GM19467 (cell line): Measurements from ENCODE around the gene GIN1.
"Not testable (repeated sequence)": the region's sequence is repeated elsewhere in the genome, so short reads cannot be mapped to it uniquely, and the experiment has no call there.

ENCODE experiments used
- ATAC-seq: cut with Tn5 transposase; IDR thresholded peaks from one replicate; pipeline ENCODE4 v1.9.1; 2021; ENCODE audit warnings: mild to moderate bottlenecking, moderate library complexity; ENCODE audit not compliant: unreplicated experiment

The GIN1 gene, protein sequence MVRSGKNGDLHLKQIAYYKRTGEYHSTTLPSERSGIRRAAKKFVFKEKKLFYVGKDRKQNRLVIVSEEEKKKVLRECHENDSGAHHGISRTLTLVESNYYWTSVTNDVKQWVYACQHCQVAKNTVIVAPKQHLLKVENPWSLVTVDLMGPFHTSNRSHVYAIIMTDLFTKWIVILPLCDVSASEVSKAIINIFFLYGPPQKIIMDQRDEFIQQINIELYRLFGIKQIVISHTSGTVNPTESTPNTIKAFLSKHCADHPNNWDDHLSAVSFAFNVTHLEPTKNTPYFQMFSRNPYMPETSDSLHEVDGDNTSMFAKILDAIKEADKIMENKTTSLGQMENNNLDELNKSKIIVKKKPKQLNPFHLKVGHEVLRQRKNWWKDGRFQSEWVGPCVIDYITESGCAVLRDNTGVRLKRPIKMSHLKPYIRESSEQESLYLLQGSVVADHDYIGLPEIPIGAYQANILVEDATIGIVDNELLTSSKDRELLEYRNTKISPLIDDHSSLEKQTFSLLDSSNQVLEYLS

GRCh38 chr5:103119765-103120606, at the start of gene GIN1, which contains the start of gene PPIP5K2:
Gene GIN1 (minus strand): TSS chr5:103120138. CDS start chr5:103108707, 11,431 bp downstream.
Gene PPIP5K2 (plus strand): TSS chr5:103120301. CDS start chr5:103129590, 9,289 bp downstream.
- peak; percentile 92 for ATAC-seq

GRCh38 chr5:103166706-103167105, 46.8 kb upstream of the GIN1 start:
- ATAC-seq = no peak

DNA sequence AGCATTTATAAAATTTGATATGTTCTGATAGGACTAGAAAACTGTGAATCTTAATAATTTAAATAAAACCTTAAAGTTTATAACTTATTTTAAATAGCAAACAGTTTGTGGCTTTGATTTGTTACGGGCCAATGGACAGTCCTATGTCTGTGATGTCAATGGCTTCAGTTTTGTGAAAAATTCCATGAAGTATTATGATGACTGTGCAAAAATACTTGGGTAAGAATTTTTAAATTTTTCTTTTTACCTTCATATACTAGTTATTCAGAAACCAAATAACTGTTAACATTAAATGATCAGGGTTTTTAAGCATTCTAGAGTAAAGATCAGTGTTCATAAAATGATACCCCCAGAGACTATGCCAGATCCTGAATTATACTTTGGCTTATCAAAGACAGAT, 31.2 kb upstream of the GIN1 start:
- no peak for ATAC-seq

DNA sequence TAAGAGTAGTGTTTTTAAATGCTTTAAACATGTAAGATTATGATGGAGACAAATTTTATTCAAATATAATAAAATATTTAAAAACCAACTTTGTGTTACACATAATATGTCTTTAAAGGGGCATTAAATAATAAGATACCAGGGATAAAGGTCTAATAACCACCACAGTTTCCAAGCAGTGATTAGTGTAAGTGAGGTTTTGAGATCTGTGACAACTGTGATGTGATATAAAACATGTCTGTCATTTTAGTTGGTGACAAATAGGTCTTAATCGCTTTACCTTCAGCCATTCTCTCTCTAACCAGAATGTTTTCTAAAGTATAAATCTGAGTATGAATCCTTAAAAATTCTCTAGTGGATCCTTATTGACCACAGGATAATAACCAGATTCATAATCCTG, 28.3 kb upstream of the GIN1 start:
- no peak for ATAC-seq

DNA sequence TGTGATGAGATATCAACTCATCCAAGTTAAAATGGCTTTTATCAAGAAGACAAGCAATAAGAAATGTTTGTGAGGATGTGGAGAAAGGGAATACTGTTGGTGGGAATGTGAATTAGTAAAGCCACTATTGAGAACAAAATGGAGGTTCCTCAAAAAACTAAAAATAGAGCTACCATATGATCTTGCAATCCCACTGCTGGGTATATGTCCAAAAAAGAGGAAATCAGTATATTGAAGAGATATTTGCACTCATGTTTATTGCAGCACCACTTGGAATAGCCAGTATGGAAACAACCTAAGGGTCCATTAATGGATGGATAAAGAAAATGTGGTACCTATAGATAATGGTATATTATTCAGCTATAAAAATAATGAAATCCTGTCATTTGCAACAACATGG, 25.3 kb upstream of the GIN1 start:
- no peak for ATAC-seq

GRCh38 chr5:103142132-103142531, 22.2 kb upstream of the GIN1 start:
- ATAC-seq = not testable (repeated sequence)

DNA sequence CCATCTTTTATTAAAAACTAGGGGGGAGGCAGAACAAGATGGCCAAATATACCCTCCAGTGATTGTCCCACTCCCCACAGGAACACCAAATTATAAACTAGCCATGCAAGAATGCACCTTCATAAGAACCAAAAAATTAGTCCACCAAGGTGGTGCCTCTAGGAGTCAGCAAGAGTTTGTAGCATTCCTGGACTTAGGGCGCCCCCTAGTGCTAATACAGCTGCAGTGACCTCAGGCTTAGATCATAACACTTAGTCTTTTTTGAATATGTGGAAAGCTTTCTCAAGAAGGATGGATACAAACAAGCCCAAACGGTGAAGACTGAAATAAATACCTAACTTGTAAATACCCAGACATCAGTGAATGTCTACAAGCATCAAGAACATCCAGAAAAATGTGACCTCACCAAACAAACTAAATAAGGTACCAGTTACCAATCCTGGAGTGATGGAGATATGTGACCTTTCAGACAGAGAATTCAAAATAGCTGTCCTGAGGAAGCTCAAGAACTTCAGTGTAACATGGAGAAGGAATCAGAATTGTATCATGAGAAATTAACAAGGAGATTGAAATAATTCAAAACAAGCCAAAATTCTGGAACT, 19.4 kb upstream of the GIN1 start:
- ATAC-seq = peak; percentile 96

- ATAC-seq = no peak
These were observed 18.3 kb upstream of the GIN1 start for GRCh38 chr5:103138202-103138690.

DNA sequence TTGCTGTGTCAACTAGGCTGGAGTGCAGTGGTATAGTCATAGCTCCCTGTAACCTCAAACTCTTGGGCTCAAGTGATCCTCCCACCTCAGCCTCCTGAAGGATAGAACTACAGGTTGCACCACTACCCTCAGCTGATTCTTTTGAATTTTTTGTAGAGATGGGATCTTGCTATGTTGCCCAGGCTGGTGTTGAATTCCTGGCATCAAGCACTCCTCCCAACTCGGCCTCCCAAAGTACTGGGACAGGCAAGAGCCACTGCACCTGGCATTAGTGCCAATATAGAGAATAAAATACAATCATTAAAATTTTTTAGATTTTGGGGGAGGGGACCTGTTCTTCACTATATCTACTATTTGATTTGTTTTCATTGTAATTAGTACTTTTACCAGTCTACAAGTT, 15.5 kb upstream of the GIN1 start:
- no peak for ATAC-seq

- no peak for ATAC-seq
These were observed 13.3 kb upstream of the GIN1 start for GRCh38 chr5:103133231-103133630.

- ATAC-seq = no peak
These were observed 12.7 kb upstream of the GIN1 start for GRCh38 chr5:103132684-103133083.

- ATAC-seq = no peak
These were observed 8.3 kb upstream of the GIN1 start for GRCh38 chr5:103128202-103128601.

DNA sequence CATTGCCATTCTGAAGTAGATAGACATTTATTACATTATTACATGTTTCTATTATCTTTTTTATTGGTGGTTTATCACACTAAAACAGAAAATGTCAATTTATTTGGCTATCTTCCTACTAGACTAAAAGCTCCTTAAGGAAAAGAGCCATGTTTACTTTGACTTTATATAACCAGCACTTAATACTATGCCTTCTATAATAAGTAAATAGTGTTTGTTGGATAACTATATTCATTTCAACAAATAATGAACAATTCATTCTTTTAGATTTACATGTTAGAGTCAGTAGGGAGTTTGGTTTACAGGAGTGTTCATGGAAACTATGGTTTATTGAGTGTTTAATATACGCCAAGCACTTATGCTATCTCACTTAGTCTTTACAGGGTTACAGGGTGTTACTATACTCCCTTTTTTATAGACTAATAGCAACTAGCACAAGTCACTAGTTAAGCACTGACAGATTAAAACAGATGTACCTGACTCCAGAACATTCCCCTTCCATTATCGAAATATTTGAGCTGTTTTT, 7.4 kb upstream of the GIN1 start:
- no peak for ATAC-seq

GRCh38 chr5:103126557-103126956, 6.6 kb upstream of the GIN1 start:
- ATAC-seq = no peak

GRCh38 chr5:103122242-103122641, 2.3 kb upstream of the GIN1 start:
- no peak for ATAC-seq

GRCh38 chr5:103120607-103121200, 766 bp upstream of the GIN1 start:
- no peak for ATAC-seq

DNA sequence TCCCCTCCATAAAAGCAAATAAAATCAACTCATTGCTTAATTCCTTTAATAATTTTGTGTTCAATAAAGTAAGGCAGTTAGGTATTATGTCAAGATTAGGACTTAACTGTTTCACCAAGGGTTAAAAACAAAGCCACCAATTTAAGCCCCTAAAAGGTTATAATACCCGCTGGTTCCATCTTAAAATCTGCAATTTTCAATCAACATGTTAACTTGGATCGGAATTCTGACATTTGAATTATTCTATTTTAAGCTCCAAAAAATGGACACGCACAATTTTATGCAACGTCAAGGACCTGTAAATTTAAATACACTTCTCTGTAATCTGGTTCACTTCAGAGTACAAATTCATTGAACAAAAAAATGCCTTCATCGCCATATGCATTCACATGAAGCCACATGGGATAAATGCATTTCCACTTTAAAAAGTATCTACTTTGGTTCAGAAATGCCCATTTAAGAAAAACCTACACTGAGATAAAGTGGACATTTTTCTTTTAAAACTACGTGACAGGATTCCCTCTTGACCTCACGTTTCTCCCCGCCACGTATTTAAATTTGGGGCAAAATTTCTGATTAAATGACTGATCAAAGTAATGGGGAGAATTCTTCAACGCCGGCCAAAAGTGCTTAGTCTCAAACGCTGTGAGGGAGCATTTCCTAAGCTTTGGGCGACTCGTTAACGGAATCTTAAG, 721 bp downstream of the GIN1 start:
- ATAC-seq = no peak

DNA sequence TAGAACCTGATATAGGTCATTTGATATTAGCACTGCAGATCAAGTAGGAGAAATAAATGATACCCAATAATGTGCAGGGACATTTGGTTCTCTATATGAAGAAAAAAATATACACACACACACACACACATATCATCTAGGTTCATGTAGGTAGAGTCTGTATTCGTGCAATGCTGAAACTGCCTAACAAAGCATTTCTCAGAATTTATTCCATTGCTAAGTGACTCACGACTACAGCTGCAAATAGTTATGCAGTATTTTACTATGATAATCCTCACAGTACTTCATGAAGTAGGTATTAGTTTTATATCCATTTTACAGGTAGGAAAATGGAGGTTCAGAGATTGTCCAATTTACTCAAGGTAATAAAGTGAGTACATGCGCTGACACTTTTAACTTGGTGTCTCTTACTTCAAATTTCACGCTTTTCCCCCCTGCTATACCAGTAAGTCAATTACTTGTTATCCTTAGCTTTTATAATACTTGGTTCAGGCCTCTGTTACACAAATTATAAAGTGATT, 2.4 kb downstream of the GIN1 start:
- ATAC-seq = no peak

GRCh38 chr5:103114440-103114839, 5.5 kb downstream of the GIN1 start:
- ATAC-seq = no peak

DNA sequence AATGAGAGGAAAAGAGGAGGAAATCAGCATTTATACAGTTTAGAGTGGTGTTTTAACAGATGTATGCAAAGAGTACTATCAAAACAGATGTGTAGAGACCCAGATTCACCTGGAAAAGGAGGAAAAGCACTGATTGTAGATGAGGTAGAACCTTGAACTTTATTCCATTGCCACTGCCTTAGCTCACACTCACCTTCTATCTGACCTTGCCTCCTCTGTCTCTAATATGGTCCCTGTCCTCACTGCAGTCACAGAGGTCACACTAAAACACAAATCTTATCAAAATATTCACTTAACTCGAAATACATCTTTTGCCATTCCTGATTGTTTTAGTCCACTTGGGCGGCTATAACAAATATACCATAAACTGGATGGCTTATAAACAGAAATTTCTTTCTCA, 7.0 kb downstream of the GIN1 start:
- ATAC-seq = no peak
